Endothelial cell of umbilical vein (primary cell): ENCODE data around the gene NSD2. TPM values are rescaled to one million over a fixed set of nuclear protein-coding genes. Genes with fewer than 3 reads are reported as not detected.

Source experiments
- BruUV-seq: library from RNA; stranded (reverse); fragments of 400-500 nt; replicated peaks from 2 replicates; lab custom pipeline; 2021; lab: Mats Ljungman, UMichigan
- CTCF ChIA-PET: fragments of 300-600, 350-600 bp; sonication (Branson Sonifier 250); formaldehyde crosslinking; loops from one replicate; lab custom pipeline; 2021; ENCODE audit warnings: antibody characterized with exemption, inconsistent platforms; lab: Charles Lee
- POLR2A ChIA-PET: fragments of 300-600, 350-600 bp; sonication (Branson Sonifier 250); formaldehyde crosslinking; loops from one replicate; lab custom pipeline; 2021; ENCODE audit warnings: antibody characterized with exemption, inconsistent platforms; lab: Charles Lee
- DNase-seq: peaks from one replicate; pipeline ENCODE4 v3.0.0-alpha.2; 2011; ENCODE audit warnings: low read depth, low spot score
- FAIRE-seq: peaks from 2 replicates; lab custom pipeline; 2011; peaks lifted over from hg19 to GRCh38; lab: Jason Lieb, UNC
- H2AFZ ChIP-seq: 2 replicates; pipeline ENCODE4 v1.6.0; 2012; ENCODE audit warnings: low read depth, low read length, control low read depth, inconsistent platforms
- H3K27ac ChIP-seq: 2 replicates; pipeline ENCODE4 v1.5.1; 2011; ENCODE audit warnings: low read depth, mild to moderate bottlenecking, control low read depth, low read length, moderate library complexity; ENCODE audit not compliant: insufficient read depth
- H3K27me3 ChIP-seq, 2 experiments: 2 replicates each; pipeline versions ENCODE4 v1.6.0 to v1.6.1; 2011; ENCODE audit warnings: low read length in 2 of 2, mixed read lengths in 1 of 2; ENCODE audit not compliant: control insufficient read depth in 2 of 2, insufficient read depth in 2 of 2
- H3K36me3 ChIP-seq, 2 experiments: 2 replicates in 1 of 2; 3 replicates in 1 of 2; pipeline ENCODE4 v1.5.1; 2011; ENCODE audit warnings: low read length in 2 of 2, mild to moderate bottlenecking in 1 of 2, moderate library complexity in 1 of 2; ENCODE audit not compliant: control insufficient read depth in 2 of 2, insufficient read depth in 2 of 2; ENCODE audit errors: extremely low read depth in 1 of 2
- H3K4me1 ChIP-seq: 3 replicates; pipeline ENCODE4 v1.5.1; 2011; ENCODE audit warnings: mild to moderate bottlenecking, low read length; ENCODE audit not compliant: control insufficient read depth, insufficient read depth; ENCODE audit errors: extremely low read depth
- H3K4me2 ChIP-seq: 2 replicates; pipeline ENCODE4 v1.6.1; 2011; ENCODE audit warnings: low read length, control low read depth, mixed read lengths; ENCODE audit not compliant: insufficient read depth
- H3K4me3 ChIP-seq, 3 experiments: fragments of 200-600 bp in 1 of 3; sonication (generic), shearing (Covaris generic) in 1 of 3; replicated peaks in 1 of 3; 2 replicates each; pipeline ENCODE4 v1.5.1; 2011 to 2016; ENCODE audit warnings: control low read depth in 3 of 3, low read length in 3 of 3, mild to moderate bottlenecking in 2 of 3, inconsistent platforms in 1 of 3, low read depth in 1 of 3, moderate library complexity in 1 of 3; ENCODE audit not compliant: insufficient read depth in 1 of 3
- H3K79me2 ChIP-seq: 2 replicates; pipeline ENCODE4 v1.6.0; 2012; ENCODE audit warnings: low read length, inconsistent platforms; ENCODE audit not compliant: control insufficient read depth, insufficient read depth
- H3K9ac ChIP-seq: replicated peaks from 2 replicates; pipeline ENCODE3; 2011; ENCODE audit warnings: low read length, control low read depth; ENCODE audit not compliant: insufficient read depth; ENCODE audit errors: extremely low read depth
- H3K9me1 ChIP-seq: replicated peaks from 3 replicates; pipeline ENCODE4 v1.6.0; 2011; ENCODE audit warnings: mild to moderate bottlenecking, low read length; ENCODE audit not compliant: control insufficient read depth, insufficient read depth; ENCODE audit errors: extremely low read depth
- H3K9me3 ChIP-seq: replicated peaks from 2 replicates; pipeline ENCODE4 v1.5.1; 2012; ENCODE audit warnings: low read length, inconsistent platforms; ENCODE audit not compliant: control insufficient read depth, insufficient read depth
- H4K20me1 ChIP-seq: replicated peaks from 2 replicates; pipeline ENCODE3; 2011; ENCODE audit warnings: mild to moderate bottlenecking, low read length; ENCODE audit not compliant: control insufficient read depth, insufficient read depth; ENCODE audit errors: extremely low read depth
- EZH2 ChIP-seq: IDR thresholded peaks from 2 replicates; pipeline ENCODE4 v1.6.1; 2012; ENCODE audit warnings: borderline replicate concordance, low read depth, mild to moderate bottlenecking, moderate library complexity, low read length, inconsistent platforms; ENCODE audit not compliant: severe bottlenecking
- FOS ChIP-seq: IDR thresholded peaks from 2 replicates; pipeline ENCODE4 v1.6.1; 2011; ENCODE audit warnings: mild to moderate bottlenecking, low read length, moderate library complexity, borderline replicate concordance; ENCODE audit not compliant: insufficient read depth
- GATA2 ChIP-seq: IDR thresholded peaks from 2 replicates; pipeline ENCODE4 v1.7.0; 2011; ENCODE audit warnings: low read depth, mild to moderate bottlenecking, moderate library complexity, mixed read lengths, low read length; ENCODE audit not compliant: insufficient read length, insufficient read depth
- JUN ChIP-seq: IDR thresholded peaks from 2 replicates; pipeline ENCODE4 v1.6.1; 2011; ENCODE audit warnings: borderline replicate concordance, low read depth; ENCODE audit not compliant: insufficient read length, insufficient read depth
- MYC ChIP-seq: IDR thresholded peaks from one replicate; pipeline ENCODE4 v1.6.1; 2011; ENCODE audit warnings: mild to moderate bottlenecking, low read depth, low read length
- POLR2A ChIP-seq: IDR thresholded peaks from 2 replicates; pipeline ENCODE4 v1.6.1; 2012; ENCODE audit warnings: low read depth, mild to moderate bottlenecking, control low read depth, low read length
- POLR2AphosphoS5 ChIP-seq: IDR thresholded peaks from 2 replicates; pipeline ENCODE4 v1.6.1; 2012; ENCODE audit warnings: low read depth, mild to moderate bottlenecking, control low read depth, low read length, moderate library complexity; ENCODE audit not compliant: insufficient read depth
- dilution Hi-C: fragments of 300-500 bp; cut with MboI; formaldehyde crosslinking; loops from one replicate; pipeline ENCODE4 v1.15.0; 2019; ENCODE audit warnings: low sequenced_read_pairs; ENCODE audit not compliant: extremely low pct_ligation_motif_present
- intact Hi-C: fragments of 100-400 bp; cut with micrococcal nuclease; formaldehyde crosslinking; loops from one replicate; pipeline ENCODE4 v1.10.0; 2022
- polyA plus RNA-seq, 4 experiments: library from polyadenylated mRNA; depleted of rRNA in 3 of 4; stranded (reverse) in 3 of 4; unstranded in 1 of 4; fragments of >200 nt; gene quantifications; 2 replicates each; pipeline versions ENCODE4 v1.2.1 to v1.2.3, GENCODE V29; 2011 to 2012; ENCODE audit warnings: missing spikeins in 1 of 4
- total RNA-seq: library from RNA; stranded (reverse); gene quantifications from 2 replicates; pipeline ENCODE4 v1.2.3, GENCODE V29; 2021
- TF ChIP-seq, protein P1 (sequence below): IDR thresholded peaks from 2 replicates; pipeline ENCODE4 v1.6.1; 2011; ENCODE audit not compliant: insufficient read depth, insufficient read length
- TF ChIP-seq, protein P2 (sequence below), 2 donors: IDR thresholded peaks; 1 replicate in 1 of 2; 2 replicates in 1 of 2; pipeline ENCODE4 v1.5.1; 2011; ENCODE audit warnings: low read length in 2 of 2, mild to moderate bottlenecking in 2 of 2, moderate library complexity in 2 of 2, control low read depth in 1 of 2, inconsistent platforms in 1 of 2, low read depth in 1 of 2; ENCODE audit not compliant: insufficient read depth in 1 of 2; ENCODE audit errors: extremely low read depth in 1 of 2

The NSD2 gene
- total and polyA plus RNA-seq, 2 donors (not counting 3 experiments of a cell fraction or from before 2014, with no cell fraction given): 31.3 to 171 TPM

DNA sequence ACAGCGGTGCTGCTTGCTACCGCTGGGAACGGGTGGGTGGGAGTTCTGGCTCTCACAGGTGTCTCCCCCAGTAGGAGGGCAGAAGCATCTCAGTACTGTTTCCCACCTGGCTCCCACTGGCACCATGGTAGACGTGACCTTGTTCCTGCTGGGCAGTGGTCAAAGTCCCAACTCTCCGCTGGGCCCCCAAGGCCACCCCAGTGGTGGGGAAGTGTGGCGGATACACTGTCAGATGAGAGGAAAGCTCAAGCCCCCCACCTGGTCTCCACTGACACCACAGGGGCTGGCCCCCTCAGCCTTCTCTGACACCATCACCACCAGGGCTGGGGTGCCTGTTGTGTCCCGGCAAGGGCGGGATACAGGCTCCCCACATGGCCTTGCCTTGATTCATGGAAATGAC lies 39.9 kb upstream of the NSD2 start:
- POLR2A ChIA-PET: no interaction called here
- H3K4me2 ChIP-seq: no peak overlapping the region
- no peak overlapping the region for H2AFZ ChIP-seq
- no peak overlapping the region for H3K27ac ChIP-seq
- no peak overlapping the region for H3K9ac ChIP-seq
- CTCF ChIA-PET: interaction anchor here (1.2 to 1.7 kb wide), 3 partner anchors 13 to 85 kb away, joined by 3 to 7 read pairs (median 4); no protein-coding TSS in a partner anchor
- DNase-seq (no peak), FAIRE-seq (no peak)
- intact Hi-C loops: no loop called here
- H3K4me1 ChIP-seq: no peaks in the 10 kb centered on the region
- no peaks in the 10 kb centered on the region for H3K79me2 ChIP-seq
- H4K20me1 ChIP-seq: no peaks in the 10 kb centered on the region
- no peaks in the 10 kb centered on the region for H3K9me1 ChIP-seq
- BruUV-seq: no TSS peak
- no peaks in the 10 kb centered on the region for H3K9me3 ChIP-seq
- dilution Hi-C loops: no loop called here
- H3K36me3 ChIP-seq: peaks cover 14 to 48% of the 10 kb centered on the region in 2 experiments
- no peaks in the 10 kb centered on the region for H3K27me3 ChIP-seq
- no peak for TF ChIP-seq JUN
- no peak for TF ChIP-seq GATA2
- H3K4me3 ChIP-seq: no peak overlapping the region

DNA sequence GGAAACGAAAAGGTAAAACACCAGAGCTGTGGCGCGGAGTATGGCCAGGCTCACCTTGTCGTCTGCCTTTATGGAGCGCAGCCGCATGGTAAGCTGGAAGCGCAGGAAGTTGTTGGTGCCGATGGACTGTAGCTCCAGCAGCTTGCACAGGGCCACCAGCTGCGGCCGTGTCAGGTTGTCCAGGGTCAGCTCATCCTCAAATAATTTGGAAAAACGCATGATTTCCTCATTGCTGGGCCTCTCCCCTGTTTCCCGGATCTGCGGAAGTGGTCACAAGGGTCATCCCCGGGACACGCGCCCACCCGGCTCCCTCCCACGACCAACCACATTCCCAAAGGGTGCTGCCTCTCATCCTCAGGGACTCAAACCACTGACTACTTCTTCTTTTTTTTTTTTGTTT lies 38.5 kb upstream of the NSD2 start:
- Histone ChIP-seq H3K4me2 (no peak overlapping the region), H3K9ac (no peak overlapping the region), H2AFZ (no peak overlapping the region), H3K9me3 (no peaks in the 10 kb centered on the region), H3K9me1 (no peaks in the 10 kb centered on the region), H3K27me3 (no peaks in the 10 kb centered on the region), H3K4me3 (no peak overlapping the region), H3K27ac (no peak overlapping the region), H4K20me1 (no peaks in the 10 kb centered on the region), H3K79me2 (peaks cover 3% of the 10 kb centered on the region), H3K36me3 (peaks cover 14 to 52% of the 10 kb centered on the region in 2 experiments), H3K4me1 (no peaks in the 10 kb centered on the region)
- no peak for DNase-seq
- intact Hi-C loops: no loop called here
- ChIA-PET POLR2A (no interaction called here), CTCF (interaction anchor here (1.7 kb wide), 1 partner anchor 84 kb away, joined by 4 read pairs; no protein-coding TSS in a partner anchor)
- no TSS peak for BruUV-seq
- no peak for FAIRE-seq
- TF ChIP-seq GATA2 (no peak), POLR2AphosphoS5 (no peak), FOS (no peak), POLR2A (no peak), JUN (no peak), EZH2 (no peak), MYC (no peak)
- TF ChIP-seq, protein P1, sequence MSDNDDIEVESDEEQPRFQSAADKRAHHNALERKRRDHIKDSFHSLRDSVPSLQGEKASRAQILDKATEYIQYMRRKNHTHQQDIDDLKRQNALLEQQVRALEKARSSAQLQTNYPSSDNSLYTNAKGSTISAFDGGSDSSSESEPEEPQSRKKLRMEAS: no peak
- TF ChIP-seq, protein P2, sequence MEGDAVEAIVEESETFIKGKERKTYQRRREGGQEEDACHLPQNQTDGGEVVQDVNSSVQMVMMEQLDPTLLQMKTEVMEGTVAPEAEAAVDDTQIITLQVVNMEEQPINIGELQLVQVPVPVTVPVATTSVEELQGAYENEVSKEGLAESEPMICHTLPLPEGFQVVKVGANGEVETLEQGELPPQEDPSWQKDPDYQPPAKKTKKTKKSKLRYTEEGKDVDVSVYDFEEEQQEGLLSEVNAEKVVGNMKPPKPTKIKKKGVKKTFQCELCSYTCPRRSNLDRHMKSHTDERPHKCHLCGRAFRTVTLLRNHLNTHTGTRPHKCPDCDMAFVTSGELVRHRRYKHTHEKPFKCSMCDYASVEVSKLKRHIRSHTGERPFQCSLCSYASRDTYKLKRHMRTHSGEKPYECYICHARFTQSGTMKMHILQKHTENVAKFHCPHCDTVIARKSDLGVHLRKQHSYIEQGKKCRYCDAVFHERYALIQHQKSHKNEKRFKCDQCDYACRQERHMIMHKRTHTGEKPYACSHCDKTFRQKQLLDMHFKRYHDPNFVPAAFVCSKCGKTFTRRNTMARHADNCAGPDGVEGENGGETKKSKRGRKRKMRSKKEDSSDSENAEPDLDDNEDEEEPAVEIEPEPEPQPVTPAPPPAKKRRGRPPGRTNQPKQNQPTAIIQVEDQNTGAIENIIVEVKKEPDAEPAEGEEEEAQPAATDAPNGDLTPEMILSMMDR (IDR thresholded peaks at IDR 0.05; ENCODE audit: extremely low read depth in 1 of 2, insufficient read depth in 1 of 2, low read depth in 1 of 2, low read length in 2 of 2): no peak
- dilution Hi-C loops: no loop called here
